Measurements from ENCODE around the gene DCUN1D3.

DCUN1D3 gene

GRCh38 chr16:20873331-20873730 is 26.8 kb downstream of the DCUN1D3 start:
- DNase-seq (ENCODE audit: low read depth) = no peak
- no peak overlapping the region for H3K4me3 ChIP-seq (ENCODE audit: low read depth, low read length)
- TF ChIP-seq, protein P1, sequence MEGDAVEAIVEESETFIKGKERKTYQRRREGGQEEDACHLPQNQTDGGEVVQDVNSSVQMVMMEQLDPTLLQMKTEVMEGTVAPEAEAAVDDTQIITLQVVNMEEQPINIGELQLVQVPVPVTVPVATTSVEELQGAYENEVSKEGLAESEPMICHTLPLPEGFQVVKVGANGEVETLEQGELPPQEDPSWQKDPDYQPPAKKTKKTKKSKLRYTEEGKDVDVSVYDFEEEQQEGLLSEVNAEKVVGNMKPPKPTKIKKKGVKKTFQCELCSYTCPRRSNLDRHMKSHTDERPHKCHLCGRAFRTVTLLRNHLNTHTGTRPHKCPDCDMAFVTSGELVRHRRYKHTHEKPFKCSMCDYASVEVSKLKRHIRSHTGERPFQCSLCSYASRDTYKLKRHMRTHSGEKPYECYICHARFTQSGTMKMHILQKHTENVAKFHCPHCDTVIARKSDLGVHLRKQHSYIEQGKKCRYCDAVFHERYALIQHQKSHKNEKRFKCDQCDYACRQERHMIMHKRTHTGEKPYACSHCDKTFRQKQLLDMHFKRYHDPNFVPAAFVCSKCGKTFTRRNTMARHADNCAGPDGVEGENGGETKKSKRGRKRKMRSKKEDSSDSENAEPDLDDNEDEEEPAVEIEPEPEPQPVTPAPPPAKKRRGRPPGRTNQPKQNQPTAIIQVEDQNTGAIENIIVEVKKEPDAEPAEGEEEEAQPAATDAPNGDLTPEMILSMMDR (IDR thresholded peaks at IDR 0.05; ENCODE audit: low read depth, low read length) = no peak
- TF ChIP-seq, protein P2, sequence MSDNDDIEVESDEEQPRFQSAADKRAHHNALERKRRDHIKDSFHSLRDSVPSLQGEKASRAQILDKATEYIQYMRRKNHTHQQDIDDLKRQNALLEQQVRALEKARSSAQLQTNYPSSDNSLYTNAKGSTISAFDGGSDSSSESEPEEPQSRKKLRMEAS (IDR thresholded peaks at IDR 0.05; ENCODE audit: low read depth, low read length) = no peak
- TF ChIP-seq POLR2A (IDR thresholded peaks at IDR 0.05; ENCODE audit: extremely low read depth, insufficient read length) = no peak

GRCh38 chr16:20871941-20872815 is 28.0 kb downstream of the DCUN1D3 start:
- TF ChIP-seq, protein P2 (IDR thresholded peaks at IDR 0.05; ENCODE audit: low read depth, low read length) = no peak
- TF ChIP-seq MYC (IDR thresholded peaks at IDR 0.05; ENCODE audit: low read depth, low read length) (no peak), POLR2A (IDR thresholded peaks at IDR 0.05; ENCODE audit: extremely low read depth, insufficient read length) (no peak)
- TF ChIP-seq, protein P1 (IDR thresholded peaks at IDR 0.05; ENCODE audit: low read depth, low read length) = no peak

DNA sequence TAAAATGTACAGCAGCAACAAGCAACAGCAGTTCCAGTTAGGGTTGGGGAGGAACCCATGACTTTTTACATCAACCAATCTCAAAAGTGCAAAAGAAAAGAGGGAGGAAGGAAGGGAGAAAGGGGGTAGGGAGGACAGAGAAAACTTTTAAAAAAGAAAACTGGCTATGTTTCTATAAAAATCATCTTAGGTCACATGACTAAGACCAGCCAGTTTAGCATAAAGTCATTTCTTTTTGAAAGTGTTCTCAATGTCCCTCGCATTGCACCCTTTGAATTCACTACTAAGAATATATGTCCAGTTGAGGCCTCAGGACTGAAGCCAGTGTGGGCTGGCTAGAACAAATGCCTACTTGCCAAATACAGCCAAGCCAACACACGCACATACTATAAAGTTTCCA is 28.9 kb downstream of the DCUN1D3 start:
- no peak overlapping the region for H3K4me3 ChIP-seq (ENCODE audit: low read depth, low read length)
- TF ChIP-seq, protein P1 (IDR thresholded peaks at IDR 0.05; ENCODE audit: low read depth, low read length) = no peak
- TF ChIP-seq, protein P2 (IDR thresholded peaks at IDR 0.05; ENCODE audit: low read depth, low read length) = no peak
- TF ChIP-seq MYC (IDR thresholded peaks at IDR 0.05; ENCODE audit: low read depth, low read length) (no peak), POLR2A (IDR thresholded peaks at IDR 0.05; ENCODE audit: extremely low read depth, insufficient read length) (no peak)
- DNase-seq (ENCODE audit: low read depth) = no peak

More at GRCh38 chr16:20871941-20872815, 28.0 kb downstream of the DCUN1D3 start:
- H3K4me3 ChIP-seq (ENCODE audit: low read depth, low read length) = no peak overlapping the region
- DNase-seq (ENCODE audit: low read depth) = no peak

GRCh38 chr16:20870122-20870820 is 29.9 kb downstream of the DCUN1D3 start:
- H3K4me3 ChIP-seq (ENCODE audit: low read depth, low read length) = no peak overlapping the region
- TF ChIP-seq, protein P2 (IDR thresholded peaks at IDR 0.05; ENCODE audit: low read depth, low read length) = no peak
- no peak for TF ChIP-seq POLR2A (IDR thresholded peaks at IDR 0.05; ENCODE audit: extremely low read depth, insufficient read length)
- TF ChIP-seq, protein P1 (IDR thresholded peaks at IDR 0.05; ENCODE audit: low read depth, low read length) = no peak
- TF ChIP-seq MYC (IDR thresholded peaks at IDR 0.05; ENCODE audit: low read depth, low read length) = no peak
- peak; percentile 36 for DNase-seq (ENCODE audit: low read depth)

DNA sequence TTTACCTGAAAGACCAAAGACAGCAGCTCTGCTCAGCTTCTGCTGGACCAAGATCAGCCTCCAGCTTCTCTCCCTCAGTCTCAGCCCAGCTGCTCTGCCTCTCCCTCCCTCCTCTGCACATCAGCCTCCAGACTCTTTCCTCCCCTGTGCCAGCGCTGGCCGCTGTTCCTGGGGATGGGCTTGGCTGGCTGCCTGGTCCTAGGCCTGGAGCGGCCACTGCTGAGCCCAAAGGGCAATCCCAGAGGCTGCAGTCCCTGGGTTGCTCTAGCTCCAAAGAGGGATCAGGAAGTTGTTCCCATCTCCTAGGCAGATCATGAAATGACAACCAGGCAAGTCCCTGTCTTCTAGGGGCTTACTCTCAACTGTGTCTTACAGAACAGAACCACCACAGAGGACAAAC is 31.3 kb downstream of the DCUN1D3 start:
- DNase-seq (ENCODE audit: low read depth) = no peak
- no peak overlapping the region for H3K4me3 ChIP-seq (ENCODE audit: low read depth, low read length)
- TF ChIP-seq, protein P2 (IDR thresholded peaks at IDR 0.05; ENCODE audit: low read depth, low read length) = no peak
- TF ChIP-seq POLR2A (IDR thresholded peaks at IDR 0.05; ENCODE audit: extremely low read depth, insufficient read length) (no peak), MYC (IDR thresholded peaks at IDR 0.05; ENCODE audit: low read depth, low read length) (no peak)
- TF ChIP-seq, protein P1 (IDR thresholded peaks at IDR 0.05; ENCODE audit: low read depth, low read length) = no peak
